GM12872 (cell line): ENCODE measurements around the gene ATN1.

Experiments used
- CTCF ChIP-seq: IDR thresholded peaks from 3 replicates; pipeline ENCODE4 v1.5.1; 2011; ENCODE audit warnings: low read depth, mild to moderate bottlenecking, low read length, moderate library complexity; ENCODE audit not compliant: insufficient read depth

Gene ATN1

GRCh38 chr12:6943722-6944380, 16.1 kb downstream of the ATN1 start, which contains the start of the genes C12orf57 and RNU7-1:
TSS of gene C12orf57 (plus strand) at chr12:6944022. CDS start at chr12:6944122, 100 bp downstream.
TSS of gene RNU7-1 (plus strand) at chr12:6943816.
- TF ChIP-seq CTCF = no peak

- TF ChIP-seq CTCF = peak; percentile 97
These were observed 16.8 kb downstream of the ATN1 start for GRCh38 chr12:6944381-6945186.

GRCh38 chr12:6945613-6946012, 17.9 kb downstream of the ATN1 start:
- no peak; the same call in 2 of the 3 replicates for TF ChIP-seq CTCF

- no peak for TF ChIP-seq CTCF
These were observed 18.5 kb downstream of the ATN1 start for GRCh38 chr12:6946033-6946919.

- TF ChIP-seq CTCF = no peak
These were observed 19.2 kb downstream of the ATN1 start for GRCh38 chr12:6946920-6947374.

- TF ChIP-seq CTCF = no peak
These were observed 19.9 kb downstream of the ATN1 start for GRCh38 chr12:6947615-6948014.
